SK-N-SH (cell line): ENCODE data around the gene SEPTIN10.

Experiments used
- NFIC ChIP-seq: IDR thresholded peaks from 2 replicates; pipeline ENCODE4 v1.4.0; 2012; ENCODE audit warnings: borderline replicate concordance
- RAD21 ChIP-seq: IDR thresholded peaks from 2 replicates; pipeline ENCODE4 v1.6.1; 2012; ENCODE audit warnings: mild to moderate bottlenecking, low read length
- TF ChIP-seq, protein P1 (sequence below): IDR thresholded peaks from 2 replicates; pipeline ENCODE4 v1.6.1; 2012; ENCODE audit warnings: mild to moderate bottlenecking, low read depth, low read length, moderate library complexity

DNA sequence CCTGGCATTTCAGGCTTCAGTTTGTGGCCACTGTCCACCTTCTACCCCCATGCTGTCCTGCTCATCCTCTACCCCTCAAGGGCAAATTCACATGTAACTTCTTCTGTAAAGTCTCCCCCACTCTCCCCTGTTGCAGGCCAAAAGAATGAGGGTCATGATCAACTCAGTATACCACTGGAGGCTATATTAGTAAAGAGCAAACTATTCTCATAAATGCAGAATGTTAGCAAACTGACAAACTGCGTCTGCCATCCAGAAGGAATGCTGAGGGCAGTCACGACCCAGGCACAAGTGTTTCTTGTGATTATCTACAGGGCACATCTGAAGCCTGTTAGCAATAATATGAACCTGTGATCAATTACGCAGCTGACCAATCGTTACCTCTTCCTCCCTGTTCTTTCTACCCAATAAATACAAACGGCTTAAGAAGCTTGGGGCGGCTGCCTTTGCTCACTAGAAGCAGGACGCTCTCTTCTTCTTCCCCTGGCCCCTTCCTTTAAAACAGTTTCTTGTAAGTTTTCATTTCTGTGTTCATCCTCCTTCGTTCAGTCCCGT is 58.3 kb downstream of the SEPTIN10 start:
- no peak for TF ChIP-seq NFIC
- TF ChIP-seq, protein P1, sequence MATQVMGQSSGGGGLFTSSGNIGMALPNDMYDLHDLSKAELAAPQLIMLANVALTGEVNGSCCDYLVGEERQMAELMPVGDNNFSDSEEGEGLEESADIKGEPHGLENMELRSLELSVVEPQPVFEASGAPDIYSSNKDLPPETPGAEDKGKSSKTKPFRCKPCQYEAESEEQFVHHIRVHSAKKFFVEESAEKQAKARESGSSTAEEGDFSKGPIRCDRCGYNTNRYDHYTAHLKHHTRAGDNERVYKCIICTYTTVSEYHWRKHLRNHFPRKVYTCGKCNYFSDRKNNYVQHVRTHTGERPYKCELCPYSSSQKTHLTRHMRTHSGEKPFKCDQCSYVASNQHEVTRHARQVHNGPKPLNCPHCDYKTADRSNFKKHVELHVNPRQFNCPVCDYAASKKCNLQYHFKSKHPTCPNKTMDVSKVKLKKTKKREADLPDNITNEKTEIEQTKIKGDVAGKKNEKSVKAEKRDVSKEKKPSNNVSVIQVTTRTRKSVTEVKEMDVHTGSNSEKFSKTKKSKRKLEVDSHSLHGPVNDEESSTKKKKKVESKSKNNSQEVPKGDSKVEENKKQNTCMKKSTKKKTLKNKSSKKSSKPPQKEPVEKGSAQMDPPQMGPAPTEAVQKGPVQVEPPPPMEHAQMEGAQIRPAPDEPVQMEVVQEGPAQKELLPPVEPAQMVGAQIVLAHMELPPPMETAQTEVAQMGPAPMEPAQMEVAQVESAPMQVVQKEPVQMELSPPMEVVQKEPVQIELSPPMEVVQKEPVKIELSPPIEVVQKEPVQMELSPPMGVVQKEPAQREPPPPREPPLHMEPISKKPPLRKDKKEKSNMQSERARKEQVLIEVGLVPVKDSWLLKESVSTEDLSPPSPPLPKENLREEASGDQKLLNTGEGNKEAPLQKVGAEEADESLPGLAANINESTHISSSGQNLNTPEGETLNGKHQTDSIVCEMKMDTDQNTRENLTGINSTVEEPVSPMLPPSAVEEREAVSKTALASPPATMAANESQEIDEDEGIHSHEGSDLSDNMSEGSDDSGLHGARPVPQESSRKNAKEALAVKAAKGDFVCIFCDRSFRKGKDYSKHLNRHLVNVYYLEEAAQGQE = no peak
- TF ChIP-seq RAD21 = no peak
